HG02870 (cell line): ENCODE data around the gene BCAS3.

Source experiments
- ATAC-seq: cut with Tn5 transposase; IDR thresholded peaks from one replicate; pipeline ENCODE4 v1.9.1; 2021; ENCODE audit warnings: mild to moderate bottlenecking, moderate library complexity; ENCODE audit not compliant: unreplicated experiment

BCAS3 gene

DNA sequence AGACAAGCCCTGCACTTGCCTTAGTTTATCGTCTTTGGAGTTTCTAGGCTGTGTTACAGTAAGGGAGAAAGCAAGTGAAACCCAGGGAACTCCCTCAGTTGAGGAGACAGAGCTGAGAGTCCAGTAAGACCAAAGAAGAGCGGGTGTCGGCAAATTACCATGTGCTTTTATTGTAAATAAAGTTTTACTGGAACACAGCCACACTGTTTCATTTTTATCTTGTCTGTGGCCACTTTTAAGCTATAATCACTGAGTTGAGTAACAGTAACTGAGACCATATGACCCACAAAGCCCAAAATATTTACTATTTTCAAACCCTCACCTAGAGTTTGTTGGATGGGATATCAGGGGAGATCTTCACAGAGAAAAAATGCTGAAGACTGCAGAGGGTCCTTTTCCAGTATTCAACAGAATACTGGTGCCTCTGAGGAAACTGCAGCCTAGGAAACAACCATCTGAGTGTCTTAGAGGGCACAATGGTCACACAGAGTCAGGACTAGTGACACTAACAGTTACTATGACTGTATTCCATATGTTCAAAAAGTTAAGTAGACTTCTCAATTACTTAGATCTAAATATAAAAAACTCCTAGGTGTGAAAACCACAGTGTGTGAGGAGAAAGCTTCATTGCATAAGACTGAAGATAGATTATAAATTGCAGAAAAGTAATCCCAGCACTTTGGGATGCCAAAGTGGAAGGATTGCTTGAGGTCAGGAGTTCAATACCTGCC lies 370.9 kb downstream of the BCAS3 start:
- no peak for ATAC-seq

DNA sequence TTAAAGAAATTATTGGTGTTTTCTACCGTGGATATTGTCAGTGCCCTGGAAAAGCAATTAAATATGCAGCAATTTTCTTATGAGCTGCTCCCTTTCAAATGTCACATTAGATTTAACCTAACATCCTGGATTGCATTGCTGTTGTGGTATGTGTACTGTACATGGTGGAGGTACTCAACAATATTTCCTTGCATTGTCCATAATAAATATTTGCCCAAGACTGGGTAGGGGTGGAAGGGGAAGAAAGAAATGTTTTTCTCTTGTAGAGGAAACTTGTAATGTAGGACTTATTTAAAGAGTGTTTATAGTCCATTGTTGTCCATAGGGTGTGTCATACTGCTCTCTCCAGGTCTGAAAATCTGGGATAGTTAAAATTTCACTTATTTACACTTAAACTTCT lies 375.8 kb downstream of the BCAS3 start:
- no peak for ATAC-seq

DNA sequence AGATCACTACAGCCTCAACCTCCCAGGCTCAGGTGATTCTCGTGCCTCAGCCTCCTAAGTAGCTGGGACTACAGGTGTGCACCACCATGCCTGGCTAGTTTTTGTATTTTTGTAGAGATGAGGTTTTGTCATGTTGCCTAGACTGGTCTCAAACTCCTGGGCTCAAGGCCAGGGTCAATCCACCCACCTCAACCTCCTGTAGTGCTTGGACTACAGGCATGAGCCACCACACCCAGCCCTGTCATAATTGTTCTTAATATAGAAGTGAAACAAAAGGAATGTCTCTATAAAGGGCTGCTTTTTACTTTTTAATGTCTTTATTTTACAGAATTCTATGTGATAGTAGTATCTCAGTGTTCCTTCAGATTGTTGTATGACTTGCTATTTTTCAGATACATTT lies 376.8 kb downstream of the BCAS3 start:
- no peak for ATAC-seq

DNA sequence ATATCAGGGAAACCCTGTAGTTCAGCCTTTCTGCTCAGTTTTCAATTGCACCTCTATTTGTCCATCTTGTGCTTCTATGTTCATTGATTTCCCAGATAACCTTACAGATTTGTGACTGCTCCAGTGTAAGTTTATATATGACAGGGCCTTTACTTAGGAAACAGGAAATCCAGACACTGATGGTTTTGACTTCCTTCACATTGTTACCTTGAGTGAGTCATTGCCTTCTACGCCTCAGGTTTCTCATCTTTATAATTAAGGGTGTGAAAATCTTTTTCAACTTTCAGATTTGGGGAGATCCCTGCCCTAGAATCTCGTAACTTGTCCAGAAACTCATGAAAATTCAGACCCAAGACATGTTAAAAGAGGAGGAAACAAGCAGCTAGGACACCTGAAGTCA lies 379.6 kb downstream of the BCAS3 start:
- no peak for ATAC-seq

DNA sequence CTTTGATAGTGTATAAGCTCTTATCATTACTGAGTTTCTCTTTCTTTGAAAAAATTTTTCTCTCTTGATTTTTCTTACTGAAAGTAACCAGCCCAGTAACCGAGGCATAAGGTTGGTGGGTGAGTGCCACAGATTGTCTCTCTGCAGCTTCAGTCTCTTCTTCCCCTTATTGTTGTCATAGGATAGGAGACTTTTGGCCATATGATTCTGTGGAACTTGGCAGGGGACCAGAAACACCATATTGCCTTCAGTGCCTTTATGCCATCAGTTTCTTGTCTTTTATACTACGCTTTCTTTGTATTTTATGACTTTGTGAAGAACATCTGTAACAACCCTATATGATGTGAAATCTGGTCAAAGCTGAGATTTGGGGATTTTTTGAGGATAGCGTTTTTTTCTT lies 380.4 kb downstream of the BCAS3 start:
- no peak for ATAC-seq

DNA sequence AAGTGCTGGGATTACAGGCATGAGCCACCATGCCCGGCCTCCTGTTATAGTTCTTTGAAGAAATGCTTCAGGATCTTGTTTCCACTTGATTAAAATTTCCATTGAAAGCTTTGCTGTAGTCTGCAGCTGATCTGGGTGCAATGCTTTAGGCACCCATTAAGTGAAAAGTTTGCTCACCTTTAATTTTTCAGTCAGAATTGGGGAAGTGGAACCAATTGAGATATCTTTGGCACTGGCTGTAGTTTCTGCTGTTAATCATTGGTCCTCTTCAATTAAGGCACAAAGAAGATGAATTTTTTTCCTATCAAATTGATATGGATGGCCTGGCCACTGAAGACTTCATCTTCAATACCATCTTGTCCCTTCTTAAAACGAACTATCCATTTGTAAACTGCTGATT lies 385.9 kb downstream of the BCAS3 start:
- ATAC-seq = no peak

DNA sequence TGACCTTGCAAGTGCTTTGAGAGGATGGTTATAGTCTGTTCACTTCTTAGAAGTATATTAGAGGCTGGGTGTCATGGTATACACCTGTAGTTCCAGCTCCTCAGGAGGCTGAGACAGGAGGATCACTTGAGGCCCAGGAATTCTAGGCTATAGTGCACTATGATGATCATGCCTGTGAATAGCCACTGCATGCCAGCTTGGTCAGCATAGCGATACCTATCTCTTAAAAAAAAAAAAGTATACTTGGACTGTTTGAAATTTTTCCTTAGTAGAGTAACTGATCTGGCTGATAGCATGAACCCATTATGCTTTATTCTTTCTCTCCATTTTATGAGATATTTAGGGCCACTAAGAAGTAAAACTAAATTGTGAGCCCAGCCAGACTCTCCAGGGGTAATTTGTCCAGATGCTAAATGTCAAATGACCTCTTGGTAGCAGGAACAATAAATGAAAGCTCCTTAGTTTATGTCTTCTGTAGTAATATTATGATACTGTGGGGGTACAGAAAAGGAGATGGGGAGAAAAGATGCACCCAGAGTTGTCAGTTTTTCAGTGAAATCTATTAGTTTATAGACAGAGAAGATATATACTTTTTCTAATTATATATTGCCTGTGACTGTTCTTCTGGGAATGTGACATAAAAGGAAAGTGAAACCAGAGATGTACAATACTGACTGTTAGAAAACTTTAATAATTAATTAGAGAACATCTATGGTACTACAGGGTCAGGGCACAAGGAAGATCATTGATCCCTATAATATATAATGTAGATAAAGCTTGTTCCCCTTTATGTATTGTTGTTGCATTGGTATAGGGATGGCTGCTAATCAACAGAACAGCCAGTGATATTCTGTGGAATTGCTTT lies 386.7 kb downstream of the BCAS3 start:
- no peak for ATAC-seq

DNA sequence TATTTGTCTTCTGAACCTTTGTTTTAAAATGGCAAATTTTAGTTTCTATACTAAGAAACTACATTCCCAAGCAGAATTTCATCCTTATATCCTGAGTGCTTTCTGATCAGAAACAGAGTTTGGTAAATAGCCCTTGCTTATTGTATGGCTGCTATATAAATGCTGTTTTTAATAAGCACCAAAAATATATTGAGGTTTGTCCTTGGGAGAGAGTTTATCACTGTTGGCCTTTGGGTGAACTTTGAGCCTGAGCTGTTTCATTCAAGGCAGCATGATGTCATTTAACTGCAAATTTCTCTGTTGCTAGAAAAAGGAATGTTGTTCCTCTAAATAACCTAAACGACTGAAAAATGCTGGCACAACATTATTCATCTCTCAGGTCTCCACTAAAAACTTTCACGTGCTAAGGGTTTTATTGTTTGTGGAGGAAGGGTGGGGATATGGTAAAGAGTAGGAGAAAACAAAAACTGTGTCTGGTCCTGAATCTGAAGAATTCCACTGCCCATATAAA lies 387.7 kb downstream of the BCAS3 start:
- no peak for ATAC-seq

DNA sequence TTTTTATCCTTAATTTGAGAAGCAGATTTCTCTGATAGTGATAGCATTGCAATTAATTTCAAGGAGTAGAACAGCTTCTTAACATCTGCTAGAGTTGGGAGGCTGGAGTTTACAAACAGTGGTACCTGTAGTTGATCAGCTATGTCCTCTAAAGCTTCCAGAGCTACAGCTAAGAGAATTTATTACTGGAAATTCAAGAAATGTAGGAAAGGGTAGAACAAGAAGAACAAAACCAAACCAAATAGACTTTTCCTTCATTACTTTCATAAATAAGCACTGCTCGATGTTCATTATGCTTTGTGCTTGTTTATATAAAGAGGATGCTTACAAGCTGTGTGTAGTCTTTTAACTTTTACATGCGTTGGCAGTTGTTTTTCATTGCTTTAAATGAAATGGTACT lies 388.4 kb downstream of the BCAS3 start:
- no peak for ATAC-seq

DNA sequence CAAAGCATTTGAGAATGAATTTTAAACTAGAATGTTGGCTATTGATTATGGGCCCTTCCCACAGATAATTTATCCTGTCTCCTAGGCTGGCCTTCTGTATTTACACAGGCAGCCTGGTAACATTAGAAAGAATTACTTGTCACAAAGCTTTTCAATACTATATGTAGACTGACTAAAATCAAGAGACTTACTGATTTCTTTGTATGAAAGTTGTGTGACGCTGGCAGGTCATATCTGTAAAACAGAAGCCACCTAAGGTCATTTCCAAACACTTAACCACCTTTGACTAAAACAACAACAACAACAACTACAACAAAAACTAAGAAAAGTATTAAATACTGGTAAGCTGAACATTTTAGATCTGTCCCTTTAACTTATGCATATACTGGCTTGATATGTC lies 393.0 kb downstream of the BCAS3 start:
- no peak for ATAC-seq

DNA sequence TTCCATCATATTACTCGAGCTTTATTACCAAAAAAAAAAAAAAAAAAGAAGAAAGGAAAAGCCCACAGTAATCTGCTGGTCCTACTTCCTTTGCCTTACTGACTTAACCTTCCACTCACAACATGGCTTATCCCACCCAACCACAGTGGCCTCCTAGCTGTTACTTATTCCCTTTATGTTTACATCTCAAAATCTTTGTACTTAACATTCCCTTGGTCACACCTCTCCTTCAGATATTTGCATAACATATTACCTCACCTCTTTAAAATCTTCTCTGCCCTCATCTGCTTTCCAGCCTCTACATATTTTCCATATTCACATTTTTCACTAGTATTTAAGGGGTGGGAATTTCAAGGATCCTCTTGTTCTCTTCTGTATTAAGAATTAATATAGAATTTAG lies 395.0 kb downstream of the BCAS3 start:
- no peak for ATAC-seq

DNA sequence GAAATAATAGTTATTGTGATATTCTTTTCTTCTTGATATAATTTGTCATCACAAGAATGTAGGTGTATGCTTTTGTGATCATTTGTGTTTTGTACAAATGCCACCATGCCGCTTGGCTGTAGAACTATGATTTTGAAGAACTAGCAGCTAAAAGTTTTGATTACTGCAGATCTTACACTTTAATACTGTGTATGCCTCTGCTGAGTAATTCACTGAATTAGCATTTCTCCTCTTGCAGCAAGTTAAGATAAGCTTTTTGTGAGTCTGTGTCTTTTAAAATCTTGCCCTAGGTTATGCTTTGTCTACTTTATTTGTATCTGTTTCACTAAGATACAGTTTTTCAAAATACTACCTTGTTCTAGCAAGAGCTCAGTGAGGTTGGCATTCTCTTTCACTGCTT lies 395.5 kb downstream of the BCAS3 start:
- ATAC-seq = no peak

DNA sequence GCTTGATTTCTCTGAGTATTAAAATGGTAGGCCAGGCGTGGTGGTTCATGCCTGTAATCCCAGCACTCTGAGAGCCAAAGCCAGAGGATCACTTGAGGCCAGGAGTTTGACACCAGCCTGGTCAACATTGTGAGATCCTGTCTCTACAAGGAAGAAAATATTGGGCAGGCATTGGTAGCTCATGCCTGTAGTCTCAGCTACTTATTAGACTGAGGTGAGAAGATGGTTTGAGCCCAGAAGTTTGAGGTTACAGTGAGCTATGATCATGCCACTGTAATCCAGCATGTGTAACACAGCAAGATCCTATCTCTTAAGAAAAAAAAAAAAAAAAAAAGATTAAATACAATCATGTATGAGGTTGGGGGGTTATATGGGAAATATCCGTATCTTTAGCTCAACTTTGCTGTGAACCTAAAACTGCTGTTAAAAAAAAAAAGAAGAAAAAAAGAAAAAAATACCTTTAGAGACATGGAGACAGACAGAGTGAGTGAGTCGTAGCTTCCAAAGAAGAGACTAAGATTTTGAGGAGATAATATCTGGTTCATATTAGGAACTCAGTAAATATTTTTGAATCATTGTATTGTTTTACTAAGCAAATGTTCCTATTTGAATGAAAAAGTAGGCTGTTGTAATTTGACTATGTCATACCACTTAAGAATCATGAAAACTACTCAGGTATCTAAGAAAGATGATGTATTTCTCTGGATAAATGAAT lies 396.3 kb downstream of the BCAS3 start:
- ATAC-seq = no peak

DNA sequence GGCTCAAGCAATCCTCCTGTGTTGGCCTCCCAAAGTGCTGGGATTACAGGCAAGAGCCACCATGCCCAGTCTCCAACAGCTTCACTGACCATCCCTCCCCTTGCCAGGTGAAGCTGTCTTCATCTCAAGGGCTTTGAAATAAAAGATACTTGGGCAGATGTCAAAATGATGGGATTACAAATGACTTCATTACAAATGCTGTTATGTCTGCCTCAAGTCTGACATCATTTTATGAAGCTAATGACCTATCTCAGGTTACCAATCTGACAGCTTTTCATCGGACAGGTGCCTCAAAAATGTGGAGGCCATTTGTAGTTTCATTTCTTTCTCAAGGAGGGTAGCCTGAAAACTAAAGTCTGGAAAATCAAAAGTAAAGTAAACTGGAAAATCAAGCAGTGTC lies 398.3 kb downstream of the BCAS3 start:
- no peak for ATAC-seq

DNA sequence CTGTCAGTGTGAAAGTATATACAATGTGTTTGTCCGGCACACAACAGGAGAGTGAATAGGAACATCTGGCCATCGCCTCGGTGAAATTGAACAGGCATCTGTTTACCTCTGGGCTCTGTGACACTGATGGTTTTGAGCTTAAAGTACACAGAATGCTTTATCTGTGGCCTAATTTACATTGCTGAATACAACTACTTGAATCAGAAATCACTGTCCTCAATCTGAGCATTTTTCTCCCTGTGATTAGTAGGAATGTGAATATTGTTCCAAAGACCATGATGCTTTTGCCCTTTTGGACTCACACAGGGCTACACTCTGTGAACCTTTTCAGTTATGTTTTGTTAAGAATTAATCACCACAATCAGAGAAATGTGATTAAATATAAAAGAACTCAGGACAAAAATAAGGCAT lies 399.0 kb downstream of the BCAS3 start:
- ATAC-seq = no peak

DNA sequence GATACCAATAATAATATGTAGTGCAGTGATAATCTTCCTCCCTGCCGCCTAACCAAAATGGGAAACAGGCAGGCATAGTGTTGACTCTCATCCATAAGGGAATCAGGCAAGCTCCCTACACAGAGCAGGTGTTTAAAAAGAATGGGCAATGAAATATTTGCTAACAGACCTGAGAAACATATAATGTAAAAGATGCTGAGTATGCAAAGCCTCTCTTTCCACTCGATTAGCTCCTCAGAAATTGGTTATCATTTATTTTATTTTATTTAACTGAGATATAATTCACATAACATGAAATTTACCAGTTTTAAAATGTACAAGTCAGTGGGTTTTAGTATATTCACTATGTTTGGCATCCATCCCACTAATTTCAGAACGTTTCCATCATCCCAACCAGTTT lies 404.3 kb downstream of the BCAS3 start:
- ATAC-seq = no peak

DNA sequence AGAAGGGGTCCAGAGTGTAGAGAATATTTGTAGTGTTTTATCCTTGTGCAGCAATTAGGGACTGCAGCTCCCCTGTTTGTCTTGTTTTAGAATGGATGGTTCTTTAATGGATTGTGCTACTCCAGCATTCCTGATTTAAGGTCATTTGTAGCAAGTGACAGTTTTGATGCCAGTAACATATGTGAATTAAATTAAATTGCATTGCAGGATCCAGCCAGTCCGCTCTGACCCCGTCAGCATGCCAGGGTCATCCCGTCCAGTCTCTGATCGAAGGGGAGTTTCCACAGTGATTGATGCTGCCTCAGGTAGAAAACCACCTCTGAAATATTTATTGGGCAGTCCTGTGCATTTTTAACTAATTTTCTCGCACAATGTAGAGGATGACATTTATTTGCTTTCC lies 406.6 kb downstream of the BCAS3 start:
- no peak for ATAC-seq

DNA sequence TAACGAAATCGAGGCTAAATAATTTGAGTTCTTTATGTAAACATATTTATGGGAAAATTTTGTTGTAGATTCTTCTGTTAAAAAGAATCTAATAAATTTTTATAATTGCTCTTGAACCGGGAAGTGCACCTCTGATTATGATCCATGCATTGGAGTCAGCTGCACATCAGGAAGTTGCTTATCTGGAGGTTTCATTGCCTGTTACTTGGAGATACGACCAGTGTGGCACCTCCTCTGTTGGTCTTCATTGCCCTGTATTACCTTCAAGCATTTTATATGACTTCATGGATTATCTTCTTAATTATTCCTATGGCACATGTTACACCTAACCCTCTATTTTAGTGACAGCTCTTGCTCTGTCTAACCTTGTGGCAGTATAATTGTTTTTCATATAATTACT lies 409.4 kb downstream of the BCAS3 start:
- no peak for ATAC-seq

DNA sequence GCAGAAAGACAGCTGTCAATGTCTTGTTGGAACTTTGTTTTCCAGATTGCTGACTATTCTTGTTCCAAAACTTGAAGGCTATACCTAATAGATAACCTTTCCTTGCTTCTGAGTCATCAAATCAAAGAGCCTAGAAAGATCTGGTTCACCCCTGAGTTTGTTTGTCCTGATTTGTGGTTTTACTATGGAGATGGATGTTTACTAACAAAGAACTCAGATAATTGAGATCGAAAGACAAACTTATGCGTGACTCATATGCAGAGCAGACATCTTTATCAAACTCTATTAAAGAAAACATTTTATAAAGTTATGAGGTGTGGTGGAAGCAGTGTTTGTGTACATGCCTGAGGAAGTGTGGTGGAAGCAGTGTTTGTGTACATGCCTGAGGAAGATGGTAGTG lies 410.9 kb downstream of the BCAS3 start:
- ATAC-seq = no peak

DNA sequence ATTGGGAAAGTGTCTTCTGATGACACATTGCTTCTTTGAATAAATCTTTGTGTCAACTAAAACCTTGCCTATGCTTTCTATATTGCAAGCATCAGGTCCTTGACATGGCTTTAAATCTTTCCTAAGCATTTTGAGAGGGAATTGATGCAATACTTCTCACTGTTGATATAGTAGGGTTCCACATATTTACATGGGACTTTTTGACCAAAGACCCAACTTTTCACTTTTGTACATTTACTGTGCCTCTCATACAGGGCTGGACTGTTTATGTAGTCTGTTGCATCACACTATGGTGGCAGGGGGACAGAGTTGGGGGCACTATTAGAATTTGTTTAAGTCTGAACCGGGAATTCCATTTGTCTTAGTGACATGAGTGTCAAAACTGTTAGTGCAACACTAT lies 413.4 kb downstream of the BCAS3 start:
- ATAC-seq = no peak

DNA sequence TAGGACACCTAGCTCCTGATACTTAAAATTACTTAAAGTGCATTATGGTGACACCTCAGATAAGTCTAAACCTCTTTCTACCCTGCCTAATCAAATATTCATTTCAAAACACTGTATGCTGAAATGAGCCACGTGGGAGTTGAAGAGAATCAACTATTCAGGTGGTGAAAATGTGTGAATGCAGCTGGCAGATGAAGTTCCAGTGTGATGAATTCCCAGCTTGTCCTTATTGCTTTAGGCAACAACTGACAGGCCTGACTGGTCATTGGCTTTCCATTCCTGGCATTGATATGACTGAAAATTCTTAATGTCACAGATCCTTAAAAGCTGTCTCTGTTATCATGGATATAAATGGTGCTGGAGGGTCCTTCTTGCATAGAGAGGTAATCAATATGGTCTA lies 420.1 kb downstream of the BCAS3 start:
- ATAC-seq = no peak

DNA sequence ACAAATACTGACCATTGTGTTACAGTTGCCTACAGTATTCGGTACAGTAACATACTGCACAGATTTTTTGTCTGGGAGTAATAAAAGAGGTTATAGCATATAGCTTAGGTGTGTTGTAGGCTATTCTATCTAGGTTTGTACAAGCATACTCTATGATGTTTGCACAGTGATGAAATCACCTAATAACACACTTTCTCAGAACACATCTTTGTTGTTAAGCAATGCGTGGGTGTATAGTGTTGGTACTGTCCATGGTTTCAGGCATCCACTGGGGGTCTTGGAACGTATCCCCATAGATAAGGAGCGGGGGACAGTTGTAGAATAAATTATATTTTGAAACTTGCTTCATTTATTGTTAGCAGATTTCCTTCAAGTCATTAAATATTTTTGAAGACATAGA lies 428.7 kb downstream of the BCAS3 start:
- ATAC-seq = no peak
